Common myeloid progenitor, CD34-positive (primary cell): ENCODE measurements around the gene ASCC1.

Source experiments
- CTCF ChIA-PET: fragments of 350-600 bp; sonication (Branson Sonifier 250); formaldehyde crosslinking; loops from one replicate; lab custom pipeline; 2021; ENCODE audit warnings: antibody characterized with exemption; lab: Charles Lee
- POLR2A ChIA-PET: fragments of 350-600 bp; sonication (Branson Sonifier 250); formaldehyde crosslinking; loops from one replicate; lab custom pipeline; 2021; ENCODE audit warnings: antibody characterized with exemption; lab: Charles Lee
- DNase-seq, 3 donors: peaks; one replicate each; pipeline versions ENCODE4 v3.0.0 to v3.0.0-alpha.2; 2013
- H3K27ac ChIP-seq, 2 experiments: 1 replicate in 1 of 2; 2 replicates in 1 of 2; pipeline ENCODE4 v1.7.0; 2013; ENCODE audit warnings: inconsistent platforms in 2 of 2, low read length in 2 of 2, mild to moderate bottlenecking in 2 of 2, low read depth in 1 of 2, moderate library complexity in 1 of 2; ENCODE audit not compliant: severe bottlenecking in 2 of 2, insufficient read depth in 1 of 2, poor library complexity in 1 of 2
- H3K27me3 ChIP-seq, 5 experiments: replicated peaks in 2 of 5; 1 replicate in 3 of 5; 2 replicates in 2 of 5; pipeline versions ENCODE4 v1.6.1 to v1.7.0; 2013; ENCODE audit warnings: low read length in 4 of 5, mild to moderate bottlenecking in 2 of 5, moderate library complexity in 2 of 5, inconsistent platforms in 1 of 5; ENCODE audit not compliant: insufficient read depth in 5 of 5, control insufficient read depth in 4 of 5
- H3K36me3 ChIP-seq, 4 experiments: 1 replicate in 2 of 4; 2 replicates in 2 of 4; pipeline versions ENCODE4 v1.6.1 to v1.7.0; 2013; ENCODE audit warnings: low read length in 3 of 4, control low read depth in 1 of 4, mild to moderate bottlenecking in 1 of 4; ENCODE audit not compliant: control insufficient read depth in 4 of 4, insufficient read depth in 4 of 4
- H3K4me1 ChIP-seq, 4 experiments: 1 replicate in 3 of 4; 2 replicates in 1 of 4; pipeline versions ENCODE4 v1.6.1 to v1.7.1; 2013; ENCODE audit warnings: low read length in 3 of 4, mild to moderate bottlenecking in 3 of 4, control low read depth in 1 of 4, inconsistent platforms in 1 of 4, moderate library complexity in 1 of 4; ENCODE audit not compliant: control insufficient read depth in 4 of 4, insufficient read depth in 4 of 4; ENCODE audit errors: control extremely low read depth in 1 of 4
- H3K4me3 ChIP-seq, 7 experiments: 1 replicate in 4 of 7; 2 replicates in 3 of 7; pipeline versions ENCODE4 v1.5.1 to v1.7.0; 2013; ENCODE audit warnings: mild to moderate bottlenecking in 7 of 7, low read length in 6 of 7, moderate library complexity in 6 of 7, inconsistent platforms in 2 of 7, low read depth in 2 of 7, control low read depth in 1 of 7; ENCODE audit not compliant: insufficient read depth in 4 of 7, control insufficient read depth in 1 of 7; ENCODE audit errors: extremely low read depth in 1 of 7
- H3K9me3 ChIP-seq, 5 experiments: 1 replicate in 4 of 5; 2 replicates in 1 of 5; pipeline versions ENCODE4 v1.6.1 to v1.7.1; 2013; ENCODE audit warnings: low read length in 4 of 5, mild to moderate bottlenecking in 2 of 5, inconsistent platforms in 1 of 5, low read depth in 1 of 5, moderate library complexity in 1 of 5; ENCODE audit not compliant: control insufficient read depth in 4 of 5, insufficient read depth in 2 of 5; ENCODE audit errors: control extremely low read depth in 1 of 5
- WGBS: methylation state at CpG from one replicate; pipeline ENCODE4 v1.1.5; 2013; ENCODE audit not compliant: insufficient coverage; 5-methylcytosine and 5-hydroxymethylcytosine counted together

The ASCC1 gene

GRCh38 chr10:72260976-72261783 is 45.1 kb upstream of the ASCC1 start:
- peak overlapping the region in 1 of 2 experiments; percentile 87 for H3K27ac ChIP-seq
- H3K27me3 ChIP-seq = no peaks in the 10 kb centered on the region
- peak; percentile 80 to 93 (median 91) for DNase-seq
- H3K4me1 ChIP-seq = peaks cover 23 to 49% (median 35%) of the 10 kb centered on the region in 4 experiments
- H3K36me3 ChIP-seq = no peaks in the 10 kb centered on the region
- peak overlapping the region; percentile 17 to 74 (median 59) for H3K4me3 ChIP-seq
- H3K9me3 ChIP-seq = no peaks in the 10 kb centered on the region
- CTCF ChIA-PET = interaction anchor here (0.8 to 5.1 kb wide), 8 partner anchors 8 to 78 kb away, joined by 3 to 32 read pairs (median 5); partner anchors contain the start of gene DDIT4
- POLR2A ChIA-PET = interaction anchor here (0.7 to 2.1 kb wide), 8 partner anchors 9 to 94 kb away, joined by 3 to 17 read pairs (median 6); partner anchors contain the start of genes ANAPC16, ASCC1, DDIT4 and DNAJB12
- WGBS = 4% methylated on average over 12 of the region's 30 CpGs

DNA sequence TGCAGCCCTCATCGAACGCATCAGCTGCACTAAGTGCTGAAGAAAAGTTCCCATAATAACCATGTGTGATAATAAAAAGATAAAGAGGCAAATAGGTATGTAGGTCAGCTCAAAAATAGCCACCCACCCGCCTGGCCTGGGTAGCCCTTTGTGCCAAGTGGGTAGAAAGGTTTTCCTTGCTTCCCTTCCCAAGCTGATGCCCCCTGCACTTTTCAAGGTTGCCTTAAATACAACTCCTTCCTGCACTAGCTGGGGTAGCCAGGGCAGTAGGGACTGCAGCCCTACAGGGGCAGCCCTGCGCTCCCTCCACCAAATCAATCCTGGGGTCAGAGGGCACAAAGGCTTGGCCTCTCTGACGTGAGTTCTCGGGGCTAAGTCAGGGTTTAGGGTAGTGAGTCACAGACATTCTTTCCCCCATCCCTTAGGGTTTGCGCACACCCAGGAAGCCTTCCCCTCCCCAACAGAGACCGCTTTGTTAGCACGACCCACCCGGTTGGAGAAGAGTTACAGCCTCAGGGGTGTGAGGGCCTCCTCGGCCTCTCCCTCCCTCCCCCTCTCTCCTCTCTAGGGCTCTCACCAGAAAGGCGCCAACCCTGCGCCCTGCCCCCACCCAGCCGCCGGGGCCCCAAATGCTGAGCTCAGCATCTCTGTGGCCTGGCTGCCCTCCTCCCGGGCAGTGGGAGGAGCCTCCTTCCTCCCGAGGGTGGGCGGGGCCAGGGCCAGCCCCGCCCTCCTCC is 44.3 kb upstream of the ASCC1 start:
- Histone ChIP-seq H3K27ac (peak overlapping the region in 1 of 2 experiments; percentile 87), H3K9me3 (no peaks in the 10 kb centered on the region), H3K27me3 (no peaks in the 10 kb centered on the region), H3K36me3 (no peaks in the 10 kb centered on the region), H3K4me1 (peaks cover 27 to 54% (median 41%) of the 10 kb centered on the region in 4 experiments), H3K4me3 (peak overlapping the region in 6 of 7 experiments; percentile 10 to 74 (median 60))
- CTCF ChIA-PET = interaction anchor here (0.6 to 5.1 kb wide), 14 partner anchors 7 to 79 kb away, joined by 3 to 32 read pairs (median 4); partner anchors contain the start of gene DDIT4
- no peak for DNase-seq
- POLR2A ChIA-PET = interaction anchor here (0.8 to 2.1 kb wide), 7 partner anchors 13 to 95 kb away, joined by 3 to 17 read pairs (median 6); partner anchors contain the start of genes ANAPC16, ASCC1, DDIT4 and DNAJB12
- 17% methylated on average over 11 of the region's 19 CpGs for WGBS

DNA sequence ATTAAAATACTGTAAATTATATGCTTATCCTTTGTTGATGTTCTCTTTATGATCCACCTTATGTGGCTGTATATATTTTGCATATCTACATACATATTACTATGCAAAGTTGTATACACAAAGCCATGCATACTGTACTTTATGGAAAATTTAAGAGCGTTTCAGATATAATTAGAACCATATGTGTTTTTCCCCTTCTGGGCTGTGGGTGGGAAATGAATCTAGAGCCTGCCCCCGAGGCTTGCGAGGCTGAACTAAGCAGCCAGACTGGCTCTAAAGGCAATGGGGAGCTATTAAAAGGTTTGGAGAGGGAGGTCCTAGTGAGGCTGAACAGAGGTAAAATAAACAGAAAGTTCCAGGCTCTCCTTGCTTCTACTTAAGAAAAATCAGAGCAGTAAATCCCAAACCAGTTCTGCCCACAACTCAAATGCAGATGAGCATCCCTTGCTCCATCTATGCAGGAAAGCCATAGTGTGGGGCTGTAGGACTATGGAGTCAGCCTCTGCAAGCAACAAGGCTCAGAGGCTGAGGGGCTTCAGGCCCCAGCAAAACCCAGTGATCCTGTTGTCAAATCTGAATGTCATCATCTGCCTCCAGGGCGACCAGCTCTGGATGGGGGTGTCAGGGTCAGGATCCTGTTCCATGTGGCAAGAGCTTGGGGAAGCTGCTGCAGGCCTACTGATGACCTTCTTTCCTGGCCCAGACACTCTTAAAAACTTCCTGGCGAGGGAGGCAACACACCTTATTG is 43.6 kb upstream of the ASCC1 start:
- Histone ChIP-seq H3K4me1 (peaks cover 30 to 61% (median 48%) of the 10 kb centered on the region in 4 experiments), H3K9me3 (no peaks in the 10 kb centered on the region), H3K27ac (peak overlapping the region in 1 of 2 experiments; percentile 47), H3K36me3 (no peaks in the 10 kb centered on the region), H3K4me3 (no peak overlapping the region), H3K27me3 (no peaks in the 10 kb centered on the region)
- DNase-seq = no peak
- CTCF ChIA-PET = interaction anchor here (0.6 to 5.1 kb wide), 8 partner anchors 10 to 76 kb away, joined by 3 to 32 read pairs (median 4); partner anchors contain the start of gene DDIT4
- POLR2A ChIA-PET = interaction anchor here (1.1 to 2.1 kb wide), 3 partner anchors 14 to 60 kb away, joined by 3 to 17 read pairs (median 7); partner anchors contain the start of gene DDIT4
- WGBS = 100% methylated on average over 2 of the region's 5 CpGs

GRCh38 chr10:72258617-72259016 is 42.5 kb upstream of the ASCC1 start:
- Histone ChIP-seq H3K27me3 (no peaks in the 10 kb centered on the region), H3K4me3 (no peak overlapping the region), H3K4me1 (peaks cover 35 to 64% (median 54%) of the 10 kb centered on the region in 4 experiments), H3K9me3 (no peaks in the 10 kb centered on the region), H3K36me3 (no peaks in the 10 kb centered on the region), H3K27ac (no peak overlapping the region)
- POLR2A ChIA-PET = interaction anchor here (1.4 kb wide), 1 partner anchor 15 kb away, joined by 3 read pairs; the partner anchor contains the start of gene DDIT4
- CTCF ChIA-PET = interaction anchor here (1.1 to 5.1 kb wide), 6 partner anchors 12 to 79 kb away, joined by 4 to 32 read pairs (median 5); partner anchors contain the start of gene DDIT4
- 100% methylated on average over 4 of the region's 4 CpGs for WGBS
- DNase-seq = no peak

DNA sequence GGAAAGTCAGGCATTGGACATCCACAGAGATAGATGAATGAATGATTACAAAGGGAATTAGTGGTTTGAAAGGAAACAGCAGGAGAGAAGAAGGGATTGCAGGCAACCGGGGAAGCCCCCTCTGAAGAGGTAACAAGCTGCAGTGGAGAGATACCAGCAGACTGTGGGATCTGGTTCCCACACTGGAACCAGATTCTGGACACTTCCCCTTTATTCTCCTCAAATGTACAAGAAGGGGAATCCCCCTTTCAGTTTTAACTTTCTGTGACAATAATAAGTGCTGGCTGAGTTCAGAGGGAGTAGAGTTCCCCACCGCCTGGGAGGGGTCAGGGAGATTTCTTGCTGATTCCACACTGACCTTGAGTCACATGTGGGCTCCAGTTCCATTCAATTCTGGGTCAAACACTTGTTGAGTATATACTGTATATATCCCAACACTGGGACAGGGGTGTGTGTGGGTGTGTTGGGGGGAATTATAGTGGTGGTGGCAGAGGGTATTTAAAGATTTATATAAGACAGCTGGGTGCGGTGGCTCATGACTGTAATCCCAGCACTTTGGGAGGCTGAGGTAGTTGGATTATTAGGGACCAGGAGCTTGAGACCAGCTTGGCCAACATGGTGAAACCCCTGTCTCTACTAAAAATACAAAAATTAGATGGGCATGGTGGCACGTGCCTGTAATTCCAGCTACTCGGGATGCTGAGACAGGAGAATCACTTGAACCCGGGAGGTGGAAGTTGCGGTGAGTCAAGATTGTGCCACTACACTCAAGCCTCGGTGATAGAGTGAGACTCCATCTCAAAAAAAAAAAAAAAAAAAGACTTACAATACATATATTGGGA is 41.2 kb upstream of the ASCC1 start:
- peak; percentile 94 to 99 (median 98) for DNase-seq
- WGBS = 53% methylated on average over 6 of the region's 8 CpGs
- H3K9me3 ChIP-seq = no peaks in the 10 kb centered on the region
- H3K36me3 ChIP-seq = no peaks in the 10 kb centered on the region
- ChIA-PET POLR2A (interaction anchor here (0.7 to 1.5 kb wide), 8 partner anchors 16 to 459 kb away, joined by 3 to 9 read pairs (median 4); partner anchors contain the start of gene DDIT4), CTCF (interaction anchor here (0.7 to 5.1 kb wide), 13 partner anchors 10 to 87 kb away, joined by 3 to 32 read pairs (median 5); partner anchors contain the start of gene DDIT4)
- H3K27ac ChIP-seq = no peak overlapping the region
- H3K27me3 ChIP-seq = no peaks in the 10 kb centered on the region
- H3K4me3 ChIP-seq = peak overlapping the region in 2 of 7 experiments; percentile 1 to 28
- H3K4me1 ChIP-seq = peaks cover 35 to 63% (median 55%) of the 10 kb centered on the region in 4 experiments
